BJ (cell line): Measurements from ENCODE around the gene EFCAB6. TPM values are rescaled to one million over a fixed set of nuclear protein-coding genes. Genes with fewer than 3 reads are reported as not detected.

ENCODE experiments used
- CTCF ChIA-PET: fragments of 350-600 bp; formaldehyde crosslinking; extraction: SDS; loops from one replicate; lab custom pipeline; 2021; ENCODE audit warnings: antibody characterized with exemption, inconsistent platforms; lab: Yijun Ruan, JAX
- POLR2A ChIA-PET: fragments of 300-600 bp; sonication (Branson Sonifier 250); formaldehyde crosslinking; extraction: SDS; loops from one replicate; lab custom pipeline; 2021; ENCODE audit warnings: antibody characterized with exemption; lab: Charles Lee
- DNase-seq: peaks from one replicate; pipeline ENCODE4 v3.0.0-alpha.2; 2011; ENCODE audit warnings: low read depth
- H3K27me3 ChIP-seq: 2 replicates; pipeline ENCODE4 v1.6.0; 2011; ENCODE audit warnings: low read length; ENCODE audit not compliant: control insufficient read depth, insufficient read depth
- H3K36me3 ChIP-seq: 2 replicates; pipeline ENCODE4 v1.5.1; 2011; ENCODE audit warnings: low read length; ENCODE audit not compliant: control insufficient read depth, insufficient read depth
- H3K4me3 ChIP-seq: 2 replicates; pipeline ENCODE4 v1.5.1; 2011; ENCODE audit warnings: low read depth, mild to moderate bottlenecking, control low read depth, low read length
- CTCF ChIP-seq: IDR thresholded peaks from 2 replicates; pipeline ENCODE4 v1.5.1; 2011; ENCODE audit warnings: low read depth, mild to moderate bottlenecking, control low read depth, inconsistent platforms, low read length, moderate library complexity; ENCODE audit not compliant: insufficient read depth
- polyA plus RNA-seq: library from polyadenylated mRNA; depleted of rRNA; stranded (reverse); fragments of >200 nt; gene quantifications from 2 replicates; pipeline ENCODE4 v1.2.3, GENCODE V29; 2011

Gene EFCAB6
- polyA plus RNA-seq, 1 experiment: 0.75 TPM

DNA sequence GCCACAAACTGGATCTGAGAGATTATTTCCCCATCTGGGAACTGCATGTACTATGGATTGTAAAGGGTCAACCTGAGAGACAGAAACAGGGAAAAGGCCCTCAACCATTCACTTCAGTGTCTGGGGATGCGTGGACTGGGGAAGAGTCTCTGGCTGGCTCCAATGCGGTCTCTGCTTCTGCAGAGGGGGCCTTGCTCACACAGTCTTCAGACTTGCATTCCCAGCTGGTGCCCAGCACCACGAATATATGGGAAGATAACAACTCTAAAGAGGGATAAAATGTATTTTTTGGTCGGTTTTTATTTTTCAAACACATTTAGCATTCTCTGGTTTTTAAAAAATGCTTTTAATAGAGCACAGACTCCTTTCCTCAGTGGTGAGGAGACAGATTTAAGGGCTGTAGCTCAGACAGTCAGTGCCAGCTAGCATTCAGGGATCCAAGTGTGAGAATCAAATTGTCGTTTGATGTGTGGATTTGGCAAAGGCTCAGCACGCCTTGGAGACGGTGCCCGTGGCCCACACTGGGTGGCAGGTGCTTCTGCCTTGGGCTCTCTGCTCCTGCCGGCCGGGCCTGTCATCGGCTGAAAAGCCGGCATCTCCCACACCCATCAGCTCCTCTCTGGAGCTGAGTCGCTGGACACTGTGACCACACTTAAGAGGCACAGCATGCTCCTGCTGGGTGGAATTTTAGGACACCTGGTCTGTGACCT is 8.0 kb upstream of the EFCAB6 start:
- ChIA-PET CTCF (interaction anchor here (0.9 kb wide), 1 partner anchor 126 kb away, joined by 3 read pairs; no protein-coding TSS in a partner anchor), POLR2A (no interaction called here)
- DNase-seq: no peak
- no peaks in the 10 kb centered on the region for H3K27me3 ChIP-seq
- H3K4me3 ChIP-seq: no peak overlapping the region
- no peaks in the 10 kb centered on the region for H3K36me3 ChIP-seq
- TF ChIP-seq CTCF: no peak

- no peaks in the 10 kb centered on the region for H3K36me3 ChIP-seq
- TF ChIP-seq CTCF: no peak
- H3K4me3 ChIP-seq: no peak overlapping the region
- POLR2A ChIA-PET: no interaction called here
- no peak for DNase-seq
- CTCF ChIA-PET: interaction anchor here (0.9 kb wide), 1 partner anchor 126 kb away, joined by 3 read pairs; no protein-coding TSS in a partner anchor
- H3K27me3 ChIP-seq: no peaks in the 10 kb centered on the region
These were observed 7.4 kb upstream of the EFCAB6 start for GRCh38 chr22:43819421-43819921.

DNA sequence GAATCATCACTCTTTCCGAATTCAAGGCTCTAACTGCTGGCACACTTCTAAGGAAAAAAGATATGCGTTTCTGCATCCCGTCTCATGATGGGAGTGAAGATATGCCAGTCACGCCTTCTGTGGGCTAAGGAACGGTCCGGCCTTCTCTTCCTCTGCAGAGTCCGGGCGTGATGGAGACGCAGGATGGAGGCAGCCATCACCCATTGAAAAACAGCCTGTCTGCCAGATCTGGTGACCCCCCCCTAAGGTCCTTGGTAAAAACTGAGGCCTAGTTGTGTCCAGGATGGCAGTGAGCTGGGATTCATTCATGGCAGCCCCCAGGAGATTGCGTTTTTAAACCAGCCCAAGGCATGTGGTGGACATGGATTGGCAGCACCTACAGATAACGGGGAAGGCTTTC is 6.9 kb upstream of the EFCAB6 start:
- Histone ChIP-seq H3K36me3 (no peaks in the 10 kb centered on the region), H3K27me3 (no peaks in the 10 kb centered on the region), H3K4me3 (no peak overlapping the region)
- CTCF ChIA-PET: interaction anchor here (0.9 to 1.6 kb wide), 2 partner anchors 8 to 127 kb away, joined by 3 to 5 read pairs; no protein-coding TSS in a partner anchor
- no peak for TF ChIP-seq CTCF
- no peak for DNase-seq
- POLR2A ChIA-PET: no interaction called here

GRCh38 chr22:43817402-43817801 is 5.3 kb upstream of the EFCAB6 start:
- H3K36me3 ChIP-seq: no peaks in the 10 kb centered on the region
- ChIA-PET CTCF (interaction anchor here (1.3 to 1.6 kb wide), 2 partner anchors 9 to 12 kb away, joined by 5 to 6 read pairs; no protein-coding TSS in a partner anchor), POLR2A (interaction anchor here (0.6 kb wide), 1 partner anchor 11 kb away, joined by 3 read pairs; no protein-coding TSS in a partner anchor)
- no peak for TF ChIP-seq CTCF
- H3K4me3 ChIP-seq: no peak overlapping the region
- DNase-seq: no peak
- H3K27me3 ChIP-seq: no peaks in the 10 kb centered on the region

GRCh38 chr22:43814264-43814663 is 2.2 kb upstream of the EFCAB6 start:
- H3K27me3 ChIP-seq: no peaks in the 10 kb centered on the region
- no peak for DNase-seq
- H3K4me3 ChIP-seq: no peak overlapping the region
- no peaks in the 10 kb centered on the region for H3K36me3 ChIP-seq
- TF ChIP-seq CTCF: no peak
- ChIA-PET CTCF (interaction anchor here (0.6 kb wide), 1 partner anchor 925 kb away, joined by 3 read pairs; no protein-coding TSS in a partner anchor), POLR2A (no interaction called here)
